HepG2 (cell line): ENCODE results near the gene LRRC3. TPM values are rescaled to one million over a fixed set of nuclear protein-coding genes. Genes with fewer than 3 reads are reported as not detected.

Experiments
- ARNT2 ChIP-seq: sonication (generic); formaldehyde crosslinking; IDR thresholded peaks from 2 replicates; pipeline ENCODE4 v1.8.0; 2022; ENCODE audit warnings: mild to moderate bottlenecking, low read depth, missing genetic modification reagents, moderate library complexity
- DMAP1 ChIP-seq: IDR thresholded peaks from 2 replicates; pipeline ENCODE4 v1.6.1; 2016
- ELF4 ChIP-seq: sonication (generic); formaldehyde crosslinking; IDR thresholded peaks from 2 replicates; pipeline ENCODE4 v1.5.0; 2020; ENCODE audit warnings: missing genetic modification reagents, mild to moderate bottlenecking, moderate library complexity, borderline replicate concordance
- HHEX ChIP-seq: IDR thresholded peaks from 2 replicates; pipeline ENCODE4 v1.6.1; 2016; ENCODE audit warnings: control low read depth
- HMG20A ChIP-seq: IDR thresholded peaks from 2 replicates; pipeline ENCODE4 v1.6.1; 2016; ENCODE audit warnings: borderline replicate concordance
- HNF4A ChIP-seq: sonication (generic); formaldehyde crosslinking; IDR thresholded peaks from 2 replicates; pipeline ENCODE4 v1.4.0; 2020; ENCODE audit warnings: missing genetic modification reagents
- IRF2 ChIP-seq: IDR thresholded peaks from 2 replicates; pipeline ENCODE4 v1.6.1; 2018; ENCODE audit warnings: missing genetic modification reagents, missing compliant biosample characterization
- KMT2B ChIP-seq: IDR thresholded peaks from 2 replicates; pipeline ENCODE4 v1.6.1; 2016; ENCODE audit warnings: missing genetic modification reagents, missing compliant biosample characterization
- LCORL ChIP-seq, 2 experiments: fragments of 450-650 bp in 1 of 2; sonication (generic) in 1 of 2; formaldehyde crosslinking in 1 of 2; IDR thresholded peaks; 2 replicates each; pipeline versions ENCODE4 v1.5.0 to v1.6.1; 2017 to 2020; ENCODE audit warnings: antibody characterized with exemption in 1 of 2, missing genetic modification reagents in 1 of 2
- NCOR1 ChIP-seq: fragments of 200-600 bp; sonication (generic); IDR thresholded peaks from 2 replicates; pipeline ENCODE4 v1.7.0; 2017; ENCODE audit warnings: antibody characterized with exemption, low read length, borderline replicate concordance
- RNF219 ChIP-seq: sonication (generic); formaldehyde crosslinking; IDR thresholded peaks from 2 replicates; pipeline ENCODE4 v1.5.0; 2020; ENCODE audit warnings: mild to moderate bottlenecking, missing genetic modification reagents
- SNAI1 ChIP-seq: sonication (generic); formaldehyde crosslinking; IDR thresholded peaks from 2 replicates; pipeline ENCODE4 v1.5.0; 2020; ENCODE audit warnings: mild to moderate bottlenecking, missing genetic modification reagents, borderline replicate concordance
- SRF ChIP-seq: IDR thresholded peaks from 2 replicates; pipeline ENCODE4 v1.6.1; 2011; ENCODE audit warnings: mild to moderate bottlenecking, low read depth, low read length, moderate library complexity
- SRY ChIP-seq: sonication (generic); formaldehyde crosslinking; IDR thresholded peaks from 2 replicates; pipeline ENCODE4 v1.8.0; 2022; ENCODE audit warnings: mild to moderate bottlenecking, missing genetic modification reagents
- ZBTB7B ChIP-seq: sonication (generic); formaldehyde crosslinking; IDR thresholded peaks from 2 replicates; pipeline ENCODE4 v1.4.0; 2020; ENCODE audit warnings: missing genetic modification reagents
- ZFP36L1 ChIP-seq: sonication (generic); formaldehyde crosslinking; IDR thresholded peaks from 2 replicates; pipeline ENCODE4 v1.8.0; 2022; ENCODE audit warnings: mild to moderate bottlenecking, missing genetic modification reagents, moderate library complexity
- ZFP37 ChIP-seq: sonication (generic); formaldehyde crosslinking; IDR thresholded peaks from 2 replicates; pipeline ENCODE4 v1.4.0; 2020; ENCODE audit warnings: missing genetic modification reagents, borderline replicate concordance
- ZNF251 ChIP-seq: sonication (generic); formaldehyde crosslinking; IDR thresholded peaks from 2 replicates; pipeline ENCODE4 v1.9.0; 2021; ENCODE audit warnings: mild to moderate bottlenecking, missing genetic modification reagents
- ZNF350 ChIP-seq: sonication (generic); formaldehyde crosslinking; IDR thresholded peaks from 2 replicates; pipeline ENCODE4 v1.4.0; 2020; ENCODE audit warnings: mild to moderate bottlenecking, low read depth, missing genetic modification reagents, borderline replicate concordance
- ZNF354B ChIP-seq: sonication (generic); formaldehyde crosslinking; IDR thresholded peaks from 2 replicates; pipeline ENCODE4 v1.8.0; 2022; ENCODE audit warnings: mild to moderate bottlenecking, missing genetic modification reagents
- polyA plus RNA-seq, 8 experiments: library from polyadenylated mRNA; depleted of rRNA in 3 of 8; stranded (reverse) in 7 of 8; unstranded in 1 of 8; fragments of >200 nt; fragmentation: Illumina TruSeq in 4 of 8; extraction: Trizol in 4 of 8; gene quantifications; 2 replicates each; pipeline versions ENCODE4 v1.2.1 to v1.2.3, GENCODE V29; 2011 to 2016; ENCODE audit warnings: low read depth in 4 of 8, missing spikeins in 1 of 8, mixed read lengths in 1 of 8; ENCODE audit not compliant: insufficient read depth in 1 of 8
- total RNA-seq, 5 experiments: library from RNA; depleted of rRNA; stranded (reverse); fragments of >200 nt; fragmentation: Illumina TruSeq; extraction: Trizol; gene quantifications; 2 replicates each; pipeline ENCODE4 v1.2.3, GENCODE V29; 2016; ENCODE audit warnings: low read depth in 1 of 5
- TF ChIP-seq, protein P1 (sequence below): sonication (generic); formaldehyde crosslinking; IDR thresholded peaks from 2 replicates; pipeline ENCODE4 v1.5.0; 2020; ENCODE audit warnings: mild to moderate bottlenecking, missing genetic modification reagents, borderline replicate concordance

Gene LRRC3
- total and polyA plus RNA-seq, 2 of the 13 experiments (the other 11 are each of a cell fraction or from before 2014, with no cell fraction given), result 4.8 to 16.5 TPM

- TF ChIP-seq LCORL (IDR thresholded peaks at IDR 0.05) (no peak), LCORL (CRISPR knock-in tag; IDR thresholded peaks at IDR 0.05) (peak; percentile 13; the same call in 1 of the 2 replicates), IRF2 (CRISPR knock-in tag) (peak; percentile 60), SRY (CRISPR knock-in tag) (0 out of 2 replicates have a peak, but pooled peaks have one; percentile 73), RNF219 (no peak), HNF4A (CRISPR knock-in tag) (peak; percentile 92), ELF4 (CRISPR knock-in tag) (0 out of 2 replicates have a peak, but pooled peaks have one; percentile 37), KMT2B (CRISPR knock-in tag) (no peak), ZFP36L1 (CRISPR knock-in tag) (no peak), DMAP1 (CRISPR knock-in tag) (peak; percentile 93), ZFP37 (0 out of 2 replicates have a peak, but pooled peaks have one; percentile 57), ZNF354B (CRISPR knock-in tag) (no peak), ZBTB7B (CRISPR knock-in tag) (peak; percentile 50; the same call in 1 of the 2 replicates), HMG20A (peak; percentile 65; the same call in 1 of the 2 replicates), NCOR1 (peak; percentile 69; the same call in 1 of the 2 replicates), SRF (no peak), HHEX (CRISPR knock-in tag) (no peak), ZNF350 (CRISPR knock-in tag) (0 out of 2 replicates have a peak, but pooled peaks have one; percentile 49), ZNF251 (no peak), SNAI1 (CRISPR knock-in tag) (no peak), ARNT2 (CRISPR knock-in tag) (peak; percentile 65; the same call in 1 of the 2 replicates)
- TF ChIP-seq, protein P1, sequence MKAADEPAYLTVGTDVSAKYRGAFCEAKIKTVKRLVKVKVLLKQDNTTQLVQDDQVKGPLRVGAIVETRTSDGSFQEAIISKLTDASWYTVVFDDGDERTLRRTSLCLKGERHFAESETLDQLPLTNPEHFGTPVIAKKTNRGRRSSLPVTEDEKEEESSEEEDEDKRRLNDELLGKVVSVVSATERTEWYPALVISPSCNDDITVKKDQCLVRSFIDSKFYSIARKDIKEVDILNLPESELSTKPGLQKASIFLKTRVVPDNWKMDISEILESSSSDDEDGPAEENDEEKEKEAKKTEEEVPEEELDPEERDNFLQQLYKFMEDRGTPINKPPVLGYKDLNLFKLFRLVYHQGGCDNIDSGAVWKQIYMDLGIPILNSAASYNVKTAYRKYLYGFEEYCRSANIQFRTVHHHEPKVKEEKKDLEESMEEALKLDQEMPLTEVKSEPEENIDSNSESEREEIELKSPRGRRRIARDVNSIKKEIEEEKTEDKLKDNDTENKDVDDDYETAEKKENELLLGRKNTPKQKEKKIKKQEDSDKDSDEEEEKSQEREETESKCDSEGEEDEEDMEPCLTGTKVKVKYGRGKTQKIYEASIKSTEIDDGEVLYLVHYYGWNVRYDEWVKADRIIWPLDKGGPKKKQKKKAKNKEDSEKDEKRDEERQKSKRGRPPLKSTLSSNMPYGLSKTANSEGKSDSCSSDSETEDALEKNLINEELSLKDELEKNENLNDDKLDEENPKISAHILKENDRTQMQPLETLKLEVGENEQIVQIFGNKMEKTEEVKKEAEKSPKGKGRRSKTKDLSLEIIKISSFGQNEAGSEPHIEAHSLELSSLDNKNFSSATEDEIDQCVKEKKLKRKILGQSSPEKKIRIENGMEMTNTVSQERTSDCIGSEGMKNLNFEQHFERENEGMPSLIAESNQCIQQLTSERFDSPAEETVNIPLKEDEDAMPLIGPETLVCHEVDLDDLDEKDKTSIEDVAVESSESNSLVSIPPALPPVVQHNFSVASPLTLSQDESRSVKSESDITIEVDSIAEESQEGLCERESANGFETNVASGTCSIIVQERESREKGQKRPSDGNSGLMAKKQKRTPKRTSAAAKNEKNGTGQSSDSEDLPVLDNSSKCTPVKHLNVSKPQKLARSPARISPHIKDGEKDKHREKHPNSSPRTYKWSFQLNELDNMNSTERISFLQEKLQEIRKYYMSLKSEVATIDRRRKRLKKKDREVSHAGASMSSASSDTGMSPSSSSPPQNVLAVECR, result peak; percentile 70; the same call in 1 of the 2 replicates
These were observed 50.5 kb downstream of the LRRC3 start (continued) for GRCh38 chr21:44505673-44506278.
